ENCODE results near the gene CCZ1B. TPM values are rescaled to one million over a fixed set of nuclear protein-coding genes. Genes with fewer than 3 reads are reported as not detected.

Gene CCZ1B
- total and polyA plus RNA-seq, 2 of the 8 experiments (the other 6 are each of a cell fraction or from before 2014, with no cell fraction given) = 18.0 to 55.2 TPM

GRCh38 chr7:6833636-6834035 is 7.6 kb upstream of the CCZ1B start:
- Histone ChIP-seq H3K9me3 (ENCODE audit: insufficient read depth in 2 of 2, low read depth in 1 of 2, low read length in 1 of 2) (no peaks in the 10 kb centered on the region), H3K56ac (replicated peaks; ENCODE audit: insufficient read length, low read depth, low read length) (no peak overlapping the region), H3K23me2 (ENCODE audit: low read depth, low read length) (no peaks in the 10 kb centered on the region), H2AK5ac (ENCODE audit: low read depth, low read length) (no peak overlapping the region), H4K8ac (ENCODE audit: extremely low read depth, insufficient read depth, low read length) (no peak overlapping the region), H2BK5ac (ENCODE audit: low read depth, low read length) (no peak overlapping the region), H3K79me1 (ENCODE audit: low read depth, low read length) (no peaks in the 10 kb centered on the region), H3K14ac (ENCODE audit: insufficient read length) (no peak overlapping the region), H2BK12ac (ENCODE audit: low read depth, low read length) (no peak overlapping the region), H3K4me1 (replicated peaks in 1 of 4; ENCODE audit: control insufficient read depth in 3 of 4, insufficient read depth in 4 of 4, low read length in 3 of 4) (no peaks in the 10 kb centered on the region), H3K27me3 (replicated peaks in 1 of 4; ENCODE audit: control insufficient read depth in 3 of 4, extremely low read depth in 1 of 4, insufficient read depth in 3 of 4, low read length in 3 of 4) (no peaks in the 10 kb centered on the region), H4K20me1 (replicated peaks in 1 of 2; ENCODE audit: control insufficient read depth in 1 of 2, insufficient read depth in 2 of 2, low read length in 2 of 2) (no peaks in the 10 kb centered on the region), H3K27ac (ENCODE audit: low read depth, low read length) (no peak overlapping the region), H3K9ac (replicated peaks in 1 of 4; ENCODE audit: extremely low read depth in 1 of 4, low read depth in 3 of 4, low read length in 3 of 4) (no peak overlapping the region), H2AFZ (ENCODE audit: low read length) (no peak overlapping the region), H3K18ac (ENCODE audit: extremely low read depth, low read length) (no peak overlapping the region), H3K79me2 (ENCODE audit: control insufficient read depth in 1 of 2, insufficient read depth in 2 of 2, low read length in 2 of 2) (no peaks in the 10 kb centered on the region), H2BK20ac (ENCODE audit: low read length) (no peak overlapping the region), H3K36me3 (ENCODE audit: control insufficient read depth in 2 of 4, insufficient read depth in 4 of 4, low read length in 3 of 4) (no peaks in the 10 kb centered on the region), H3K4me2 (ENCODE audit: insufficient read depth in 1 of 2, low read depth in 2 of 2, low read length in 2 of 2) (no peak overlapping the region), H3K4ac (replicated peaks; ENCODE audit: insufficient read length, low read depth, low read length) (no peak overlapping the region), H2BK15ac (ENCODE audit: low read length) (no peak overlapping the region), H2BK120ac (replicated peaks; ENCODE audit: low read depth, low read length) (no peak overlapping the region), H3K23ac (ENCODE audit: insufficient read length) (no peak overlapping the region), H4K91ac (replicated peaks; ENCODE audit: insufficient read length, low read length) (no peak overlapping the region), H4K5ac (ENCODE audit: insufficient read length, low read depth, low read length) (no peak overlapping the region), H3K4me3 (ENCODE audit: extremely low read depth in 1 of 4, insufficient read depth in 2 of 4, low read depth in 3 of 4, low read length in 4 of 4) (no peak overlapping the region)
- FAIRE-seq (no peak), DNase-seq (ENCODE audit: low read depth in 1 of 2, low spot score in 2 of 2) (no peak)
- 96% methylated on average over 6 of the region's 6 CpGs; no CpG with 5 or more reads in 1 of the 2 experiments for WGBS, 2 experiments (ENCODE audit: extremely low coverage in 1 of 2, insufficient coverage in 1 of 2, insufficient read length in 1 of 2, insufficient replicate concordance in 2 of 2, low coverage in 1 of 2, low lambda C conversion rate in 2 of 2, missing lambda C conversion rate in 1 of 2)
- CTCF ChIA-PET (ENCODE audit: partially characterized antibody) = no interaction called here
- TF ChIP-seq KDM1A (IDR thresholded peaks at IDR 0.05; ENCODE audit: borderline replicate concordance, low read length) (no peak), BACH1 (IDR thresholded peaks at IDR 0.05; ENCODE audit: low read length) (no peak), SP4 (IDR thresholded peaks at IDR 0.05; ENCODE audit: low read length) (no peak)
- POLR2A ChIA-PET (ENCODE audit: partially characterized antibody) = no interaction called here

Data from H1 (cell line).